Raji (cell line): ENCODE results near the gene SAMD13.

Experiments
- POLR2A ChIP-seq: IDR thresholded peaks from 2 replicates; pipeline ENCODE4 v1.6.1; 2011; ENCODE audit warnings: low read depth, low read length, control low read depth; ENCODE audit not compliant: insufficient read depth

The SAMD13 gene

GRCh38 chr1:84350550-84350949 is 49.0 kb downstream of the SAMD13 start:
- no peak for TF ChIP-seq POLR2A

GRCh38 chr1:84352298-84353106 is 51.0 kb downstream of the SAMD13 start:
- TF ChIP-seq POLR2A = no peak

- no peak for TF ChIP-seq POLR2A
Observed at GRCh38 chr1:84353695-84354094, 52.2 kb downstream of the SAMD13 start.

- no peak for TF ChIP-seq POLR2A
Observed at GRCh38 chr1:84355556-84355955, 54.0 kb downstream of the SAMD13 start.

GRCh38 chr1:84356881-84357280 is 55.4 kb downstream of the SAMD13 start:
- no peak for TF ChIP-seq POLR2A

- TF ChIP-seq POLR2A = no peak
Observed at GRCh38 chr1:84358695-84359094, 57.2 kb downstream of the SAMD13 start.

- TF ChIP-seq POLR2A = no peak
Observed at GRCh38 chr1:84360316-84360715, 58.8 kb downstream of the SAMD13 start.

- no peak for TF ChIP-seq POLR2A
Observed at GRCh38 chr1:84361796-84362195, 60.3 kb downstream of the SAMD13 start.

- no peak for TF ChIP-seq POLR2A
Observed at GRCh38 chr1:84363019-84363418, 61.5 kb downstream of the SAMD13 start.

- TF ChIP-seq POLR2A = no peak
Observed at GRCh38 chr1:84363622-84364021, 62.1 kb downstream of the SAMD13 start.

- TF ChIP-seq POLR2A = no peak
Observed at GRCh38 chr1:84365225-84366221, 64.0 kb downstream of the SAMD13 start.

GRCh38 chr1:84366786-84367185 is 65.3 kb downstream of the SAMD13 start:
- no peak for TF ChIP-seq POLR2A

GRCh38 chr1:84367219-84367618 is 65.7 kb downstream of the SAMD13 start:
- no peak for TF ChIP-seq POLR2A

- no peak for TF ChIP-seq POLR2A
Observed at GRCh38 chr1:84368441-84368840, 66.9 kb downstream of the SAMD13 start.

GRCh38 chr1:84370266-84370665 is 68.8 kb downstream of the SAMD13 start:
- no peak for TF ChIP-seq POLR2A
